Measurements from ENCODE around the gene GPR34.

The GPR34 gene

DNA sequence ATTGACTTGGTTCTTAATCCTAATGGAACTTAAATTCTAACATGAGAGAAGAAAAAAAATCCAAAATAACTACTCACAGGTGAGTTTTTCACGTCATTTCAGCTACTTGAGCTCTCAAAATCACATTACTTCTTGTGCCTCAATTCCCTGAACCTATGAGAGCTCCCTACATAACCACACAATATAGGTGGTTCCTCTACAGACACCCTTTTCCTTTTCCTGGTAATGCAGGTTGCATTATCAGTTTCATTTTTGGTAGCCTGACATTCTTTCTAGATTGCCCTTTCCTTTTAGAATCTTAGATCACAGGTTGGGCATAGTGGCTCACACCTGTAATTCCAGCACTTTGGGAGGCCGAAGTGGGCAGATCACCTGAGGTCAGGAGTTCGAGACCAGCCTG lies 4.3 kb downstream of the GPR34 start:
- Histone ChIP-seq H3K9ac (ENCODE audit: insufficient read length, low read depth) (no peak overlapping the region), H3K4me1 (ENCODE audit: insufficient read depth, insufficient read length) (no peaks in the 10 kb centered on the region), H3K9me3 (ENCODE audit: insufficient read depth, low read length) (no peaks in the 10 kb centered on the region), H3K27me3 (ENCODE audit: insufficient read depth, insufficient read length) (no peaks in the 10 kb centered on the region), H3K4me3 (ENCODE audit: insufficient read length, low read depth) (no peak overlapping the region), H3K36me3 (ENCODE audit: insufficient read depth, insufficient read length, low read length) (no peaks in the 10 kb centered on the region)
- DNase-seq (ENCODE audit: low read depth, low spot score): no peak
- no peak for TF ChIP-seq YY1 (IDR thresholded peaks at IDR 0.05; ENCODE audit: insufficient read depth, insufficient read length)
- TF ChIP-seq ZNF274 (IDR thresholded peaks at IDR 0.05; ENCODE audit: low read depth, low read length): no peak
- no peak for TF ChIP-seq SUZ12 (IDR thresholded peaks at IDR 0.05; ENCODE audit: extremely low read depth, insufficient read depth, insufficient read length)

DNA sequence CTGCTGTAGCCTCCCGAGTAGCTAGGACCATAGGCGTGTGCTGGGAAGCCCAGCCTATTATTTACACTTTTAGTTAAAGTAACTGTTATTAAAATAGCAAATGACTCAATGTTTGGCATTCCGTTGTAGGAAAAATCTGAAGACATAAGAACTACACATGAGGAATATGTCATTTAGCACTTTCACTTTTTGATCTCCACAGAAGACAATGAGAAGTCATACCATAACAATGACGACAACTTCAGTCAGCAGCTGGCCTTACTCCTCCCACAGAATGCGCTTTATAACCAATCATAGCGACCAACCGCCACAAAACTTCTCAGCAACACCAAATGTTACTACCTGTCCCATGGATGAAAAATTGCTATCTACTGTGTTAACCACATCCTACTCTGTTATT lies 6.7 kb downstream of the GPR34 start:
- no peaks in the 10 kb centered on the region for H3K4me1 ChIP-seq (ENCODE audit: insufficient read depth, insufficient read length)
- H3K9me3 ChIP-seq (ENCODE audit: insufficient read depth, low read length): no peaks in the 10 kb centered on the region
- no peaks in the 10 kb centered on the region for H3K36me3 ChIP-seq (ENCODE audit: insufficient read depth, insufficient read length, low read length)
- H3K4me3 ChIP-seq (ENCODE audit: insufficient read length, low read depth): no peak overlapping the region
- DNase-seq (ENCODE audit: low read depth, low spot score): no peak
- no peaks in the 10 kb centered on the region for H3K27me3 ChIP-seq (ENCODE audit: insufficient read depth, insufficient read length)
- TF ChIP-seq YY1 (IDR thresholded peaks at IDR 0.05; ENCODE audit: insufficient read depth, insufficient read length) (no peak), SUZ12 (IDR thresholded peaks at IDR 0.05; ENCODE audit: extremely low read depth, insufficient read depth, insufficient read length) (no peak), ZNF274 (IDR thresholded peaks at IDR 0.05; ENCODE audit: low read depth, low read length) (no peak)
- no peak overlapping the region for H3K9ac ChIP-seq (ENCODE audit: insufficient read length, low read depth)

DNA sequence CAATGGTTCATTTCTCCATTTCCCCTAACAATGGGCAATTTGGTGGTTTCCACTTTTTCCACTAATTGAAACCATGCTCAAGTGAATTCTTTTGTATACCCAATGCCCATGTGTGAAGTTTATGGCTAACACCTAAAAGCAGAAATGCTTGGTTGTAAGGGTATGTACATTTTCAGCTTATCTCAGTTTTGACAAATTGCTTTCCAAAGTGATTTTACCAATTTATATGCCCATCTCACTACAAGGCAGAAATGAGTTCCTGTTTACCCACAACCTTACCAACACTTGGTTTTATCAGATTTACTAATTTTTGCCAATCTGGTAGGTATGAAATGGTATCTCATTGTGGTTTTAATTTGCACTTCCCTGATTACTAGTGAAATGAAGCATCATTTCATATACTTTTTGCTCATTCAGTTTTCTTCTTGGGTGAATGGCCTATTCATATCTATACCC lies 14.8 kb downstream of the GPR34 start:
- Histone ChIP-seq H3K4me3 (ENCODE audit: insufficient read length, low read depth) (no peak overlapping the region), H3K9ac (ENCODE audit: insufficient read length, low read depth) (no peak overlapping the region), H3K9me3 (ENCODE audit: insufficient read depth, low read length) (no peaks in the 10 kb centered on the region), H3K27me3 (ENCODE audit: insufficient read depth, insufficient read length) (no peaks in the 10 kb centered on the region), H3K36me3 (ENCODE audit: insufficient read depth, insufficient read length, low read length) (peaks cover 2% of the 10 kb centered on the region), H3K4me1 (ENCODE audit: insufficient read depth, insufficient read length) (peaks cover 2% of the 10 kb centered on the region)
- DNase-seq (ENCODE audit: low read depth, low spot score): no peak
- TF ChIP-seq YY1 (IDR thresholded peaks at IDR 0.05; ENCODE audit: insufficient read depth, insufficient read length): no peak
- TF ChIP-seq SUZ12 (IDR thresholded peaks at IDR 0.05; ENCODE audit: extremely low read depth, insufficient read depth, insufficient read length): no peak
- TF ChIP-seq ZNF274 (IDR thresholded peaks at IDR 0.05; ENCODE audit: low read depth, low read length): no peak

DNA sequence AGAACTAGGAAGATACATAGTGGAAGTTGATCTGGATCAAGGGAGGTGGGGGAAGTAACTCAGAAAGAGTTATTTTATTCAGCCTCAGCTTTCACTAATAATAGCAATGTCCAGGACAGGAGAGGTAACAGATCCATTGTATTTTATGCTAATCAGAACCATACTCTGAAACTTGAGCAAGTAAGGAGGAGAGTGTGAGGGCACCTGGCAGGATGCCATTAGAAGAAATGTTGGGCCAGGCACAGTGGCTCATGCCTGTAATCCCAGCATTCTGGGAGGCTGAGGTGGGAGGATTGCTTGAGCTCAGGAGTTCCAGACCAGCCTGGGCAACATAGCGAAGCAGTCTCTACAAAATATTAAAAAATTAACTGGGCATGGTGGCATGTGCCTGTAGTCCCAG lies 16.3 kb downstream of the GPR34 start:
- Histone ChIP-seq H3K4me3 (ENCODE audit: insufficient read length, low read depth) (no peak overlapping the region), H3K36me3 (ENCODE audit: insufficient read depth, insufficient read length, low read length) (peaks cover 2% of the 10 kb centered on the region), H3K4me1 (ENCODE audit: insufficient read depth, insufficient read length) (peaks cover 2% of the 10 kb centered on the region), H3K9ac (ENCODE audit: insufficient read length, low read depth) (no peak overlapping the region), H3K9me3 (ENCODE audit: insufficient read depth, low read length) (no peaks in the 10 kb centered on the region), H3K27me3 (ENCODE audit: insufficient read depth, insufficient read length) (no peaks in the 10 kb centered on the region)
- TF ChIP-seq SUZ12 (IDR thresholded peaks at IDR 0.05; ENCODE audit: extremely low read depth, insufficient read depth, insufficient read length): no peak
- no peak for TF ChIP-seq YY1 (IDR thresholded peaks at IDR 0.05; ENCODE audit: insufficient read depth, insufficient read length)
- no peak for TF ChIP-seq ZNF274 (IDR thresholded peaks at IDR 0.05; ENCODE audit: low read depth, low read length)
- DNase-seq (ENCODE audit: low read depth, low spot score): no peak

DNA sequence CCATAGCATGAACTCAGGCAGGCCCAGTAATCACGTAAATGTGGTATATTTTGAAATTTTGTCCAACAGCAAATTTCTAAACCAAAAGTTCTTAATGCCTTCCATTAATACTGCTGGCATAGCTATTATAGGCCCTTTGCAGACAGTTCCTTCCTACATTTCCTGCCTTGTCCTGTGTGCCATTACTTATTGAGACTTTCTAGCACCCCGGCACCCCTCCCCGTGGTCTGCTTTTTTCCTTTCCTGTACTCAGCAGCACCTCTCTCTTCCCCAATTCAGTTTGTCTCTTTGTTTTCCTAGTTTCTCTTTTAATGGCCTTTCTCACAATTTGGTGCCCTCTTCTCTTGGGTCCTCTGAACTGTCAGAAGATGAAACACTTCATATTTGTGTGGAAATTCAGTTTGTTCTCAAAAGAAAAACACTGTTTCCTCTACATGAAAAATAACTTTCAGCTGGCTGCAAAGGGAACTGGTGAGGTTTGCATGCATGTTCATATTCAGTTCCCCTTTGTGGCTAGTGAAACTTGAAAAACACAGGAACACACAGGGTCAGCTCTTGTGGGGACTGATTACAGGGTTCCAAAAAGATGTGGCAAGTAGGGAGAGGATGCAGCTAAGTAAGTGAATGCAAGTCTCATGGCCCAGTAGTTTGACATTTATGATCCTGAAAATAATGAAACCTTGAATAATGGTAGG lies 17.1 kb downstream of the GPR34 start:
- no peak for DNase-seq (ENCODE audit: low read depth, low spot score)
- Histone ChIP-seq H3K4me3 (ENCODE audit: insufficient read length, low read depth) (no peak overlapping the region), H3K36me3 (ENCODE audit: insufficient read depth, insufficient read length, low read length) (peaks cover 2% of the 10 kb centered on the region), H3K4me1 (ENCODE audit: insufficient read depth, insufficient read length) (peaks cover 2% of the 10 kb centered on the region), H3K27me3 (ENCODE audit: insufficient read depth, insufficient read length) (no peaks in the 10 kb centered on the region), H3K9me3 (ENCODE audit: insufficient read depth, low read length) (no peaks in the 10 kb centered on the region), H3K9ac (ENCODE audit: insufficient read length, low read depth) (no peak overlapping the region)
- TF ChIP-seq ZNF274 (IDR thresholded peaks at IDR 0.05; ENCODE audit: low read depth, low read length) (no peak), SUZ12 (IDR thresholded peaks at IDR 0.05; ENCODE audit: extremely low read depth, insufficient read depth, insufficient read length) (no peak), YY1 (IDR thresholded peaks at IDR 0.05; ENCODE audit: insufficient read depth, insufficient read length) (no peak)

DNA sequence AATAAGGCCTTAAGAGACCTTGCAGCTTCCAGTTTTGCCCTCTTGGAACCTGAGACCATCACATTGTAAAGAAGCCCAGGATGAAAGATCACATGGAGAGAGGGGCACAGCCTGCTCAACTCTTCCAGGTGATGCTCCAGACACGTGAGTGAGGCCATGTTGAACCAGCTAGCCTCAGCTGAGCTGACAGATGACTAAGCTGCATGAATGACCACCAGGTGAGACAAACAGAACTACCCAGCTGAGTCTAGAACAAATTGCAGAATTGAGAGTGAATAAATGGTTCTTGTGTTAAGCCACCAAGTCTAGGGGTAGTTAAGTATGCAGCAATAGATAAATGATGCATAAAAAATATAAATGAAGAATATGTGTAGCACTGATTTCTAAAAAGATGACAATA lies 18.4 kb downstream of the GPR34 start:
- no peak overlapping the region for H3K9ac ChIP-seq (ENCODE audit: insufficient read length, low read depth)
- H3K9me3 ChIP-seq (ENCODE audit: insufficient read depth, low read length): no peaks in the 10 kb centered on the region
- no peaks in the 10 kb centered on the region for H3K4me1 ChIP-seq (ENCODE audit: insufficient read depth, insufficient read length)
- H3K27me3 ChIP-seq (ENCODE audit: insufficient read depth, insufficient read length): no peaks in the 10 kb centered on the region
- no peak for DNase-seq (ENCODE audit: low read depth, low spot score)
- H3K4me3 ChIP-seq (ENCODE audit: insufficient read length, low read depth): no peak overlapping the region
- H3K36me3 ChIP-seq (ENCODE audit: insufficient read depth, insufficient read length, low read length): peaks cover 2% of the 10 kb centered on the region
- TF ChIP-seq ZNF274 (IDR thresholded peaks at IDR 0.05; ENCODE audit: low read depth, low read length) (no peak), SUZ12 (IDR thresholded peaks at IDR 0.05; ENCODE audit: extremely low read depth, insufficient read depth, insufficient read length) (no peak)

DNA sequence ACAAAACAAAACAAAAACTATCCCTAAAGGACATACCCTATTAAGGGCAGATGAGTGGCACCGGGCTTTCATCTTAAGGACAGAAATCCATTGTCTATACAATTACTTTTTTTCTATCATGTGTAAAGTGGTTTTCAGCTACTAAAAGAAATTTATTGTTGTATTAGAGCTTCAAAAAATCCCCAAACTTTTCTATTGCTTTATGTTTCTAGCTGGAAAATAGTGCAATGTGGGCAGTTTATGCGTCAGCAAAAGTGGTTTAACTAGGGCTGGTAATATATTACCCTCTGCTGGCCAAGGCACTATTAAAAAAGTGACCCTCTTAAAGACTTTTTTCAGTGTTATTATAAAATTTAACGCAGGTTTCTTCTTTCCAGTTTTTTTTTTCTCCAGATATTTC lies 19.7 kb downstream of the GPR34 start:
- no peak for TF ChIP-seq YY1 (IDR thresholded peaks at IDR 0.05; ENCODE audit: insufficient read depth, insufficient read length)
- TF ChIP-seq SUZ12 (IDR thresholded peaks at IDR 0.05; ENCODE audit: extremely low read depth, insufficient read depth, insufficient read length): no peak
- no peak for TF ChIP-seq ZNF274 (IDR thresholded peaks at IDR 0.05; ENCODE audit: low read depth, low read length)
- DNase-seq (ENCODE audit: low read depth, low spot score): no peak
- Histone ChIP-seq H3K4me1 (ENCODE audit: insufficient read depth, insufficient read length) (no peaks in the 10 kb centered on the region), H3K4me3 (ENCODE audit: insufficient read length, low read depth) (no peak overlapping the region), H3K27me3 (ENCODE audit: insufficient read depth, insufficient read length) (no peaks in the 10 kb centered on the region), H3K9ac (ENCODE audit: insufficient read length, low read depth) (no peak overlapping the region), H3K36me3 (ENCODE audit: insufficient read depth, insufficient read length, low read length) (peaks cover 2% of the 10 kb centered on the region), H3K9me3 (ENCODE audit: insufficient read depth, low read length) (no peaks in the 10 kb centered on the region)

Data from NT2/D1 (cell line).